Measurements from ENCODE around the gene TMEM86A.

TMEM86A gene

GRCh38 chr11:18726040-18726439, 27.5 kb downstream of the TMEM86A start, which contains the start of gene IGSF22:
Gene IGSF22, minus strand, starts transcription at chr11:18726188. Its CDS starts 1,952 bp downstream, at chr11:18724236.
- DNase-seq (ENCODE audit: low read depth in 2 of 2) = no peak

DNA sequence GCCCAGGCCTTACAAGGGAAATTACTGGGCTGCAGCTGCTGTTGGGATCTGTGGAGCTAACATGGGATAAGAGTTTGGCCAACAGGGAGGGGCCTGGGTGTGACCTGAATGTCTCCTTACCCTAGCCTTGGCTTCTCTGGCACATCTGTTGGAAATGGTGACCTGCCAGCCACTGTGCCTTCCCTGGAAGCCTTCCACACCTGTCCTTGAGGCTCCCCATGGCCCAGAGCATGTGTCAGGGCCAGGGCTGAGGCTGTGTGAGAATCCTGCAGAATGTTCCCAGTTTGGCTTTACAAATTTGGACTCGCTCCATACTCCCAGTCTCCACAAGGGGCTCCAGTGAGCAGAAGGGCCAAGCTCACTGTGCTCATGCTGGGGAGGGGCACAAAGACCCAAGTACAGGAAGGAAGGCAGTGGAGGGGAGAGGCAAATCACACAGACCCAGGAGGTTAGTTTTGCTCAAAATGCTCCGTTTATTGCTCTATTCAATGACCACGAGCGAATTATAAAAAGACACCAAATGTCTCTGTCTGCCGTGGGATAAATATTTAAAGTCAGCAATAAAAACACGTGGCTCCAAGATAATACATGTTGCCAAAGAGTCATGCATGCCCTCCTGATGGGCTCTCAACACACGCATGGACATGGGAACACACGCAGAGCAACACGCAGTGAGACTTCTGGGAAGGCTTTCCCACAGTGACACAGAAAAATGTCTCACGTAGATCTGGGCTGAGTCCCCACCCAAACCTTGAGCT, 29.1 kb downstream of the TMEM86A start:
- DNase-seq (ENCODE audit: low read depth in 2 of 2) = peak in 1 of 2 donors; percentile 39

- no peak for DNase-seq (ENCODE audit: low read depth in 2 of 2)
Observed at GRCh38 chr11:18728658-18729057, 30.1 kb downstream of the TMEM86A start.

DNA sequence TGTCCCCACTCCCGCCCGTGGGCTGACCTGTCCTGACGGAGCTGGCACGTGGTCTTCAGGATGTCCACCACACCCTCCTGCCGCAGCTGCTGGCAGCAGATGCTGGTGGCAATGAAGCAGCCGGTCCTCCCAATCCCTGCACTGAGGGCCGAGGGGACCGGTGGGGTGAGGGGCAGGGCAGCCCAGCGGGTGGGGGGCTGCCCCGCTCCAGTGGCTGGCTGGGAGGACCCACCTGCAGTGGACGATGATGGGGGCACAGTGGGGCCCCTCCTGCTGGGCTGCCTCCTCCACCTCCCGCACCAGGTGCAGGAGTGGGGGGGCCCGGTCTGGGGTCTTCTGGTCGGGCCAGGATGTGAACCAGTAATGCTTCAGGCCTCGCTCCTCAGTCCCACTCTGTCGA, 30.8 kb downstream of the TMEM86A start:
- no peak for DNase-seq (ENCODE audit: low read depth in 2 of 2)

DNA sequence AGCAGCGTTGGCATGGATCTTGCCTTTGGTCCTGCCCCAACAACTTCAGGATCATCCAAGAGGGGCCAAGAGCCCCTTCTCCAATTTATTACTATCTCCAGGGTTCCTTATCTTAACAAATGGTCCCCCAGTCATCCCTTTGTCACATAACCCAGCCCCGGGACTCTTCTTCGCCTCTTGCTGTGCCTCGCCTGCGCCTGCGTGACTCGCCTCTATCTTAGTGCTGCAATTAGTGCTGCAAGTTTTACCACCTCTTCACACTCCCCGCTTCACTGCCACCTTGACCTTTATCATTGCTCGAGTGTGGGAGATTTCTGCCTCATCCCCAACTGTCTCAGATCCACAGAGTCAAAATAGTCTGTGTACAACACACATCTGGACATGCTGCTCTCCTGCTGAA, 31.4 kb downstream of the TMEM86A start:
- no peak for DNase-seq (ENCODE audit: low read depth in 2 of 2)

- DNase-seq (ENCODE audit: low read depth in 2 of 2) = no peak
Observed at GRCh38 chr11:18731441-18731840, 32.9 kb downstream of the TMEM86A start.

DNA sequence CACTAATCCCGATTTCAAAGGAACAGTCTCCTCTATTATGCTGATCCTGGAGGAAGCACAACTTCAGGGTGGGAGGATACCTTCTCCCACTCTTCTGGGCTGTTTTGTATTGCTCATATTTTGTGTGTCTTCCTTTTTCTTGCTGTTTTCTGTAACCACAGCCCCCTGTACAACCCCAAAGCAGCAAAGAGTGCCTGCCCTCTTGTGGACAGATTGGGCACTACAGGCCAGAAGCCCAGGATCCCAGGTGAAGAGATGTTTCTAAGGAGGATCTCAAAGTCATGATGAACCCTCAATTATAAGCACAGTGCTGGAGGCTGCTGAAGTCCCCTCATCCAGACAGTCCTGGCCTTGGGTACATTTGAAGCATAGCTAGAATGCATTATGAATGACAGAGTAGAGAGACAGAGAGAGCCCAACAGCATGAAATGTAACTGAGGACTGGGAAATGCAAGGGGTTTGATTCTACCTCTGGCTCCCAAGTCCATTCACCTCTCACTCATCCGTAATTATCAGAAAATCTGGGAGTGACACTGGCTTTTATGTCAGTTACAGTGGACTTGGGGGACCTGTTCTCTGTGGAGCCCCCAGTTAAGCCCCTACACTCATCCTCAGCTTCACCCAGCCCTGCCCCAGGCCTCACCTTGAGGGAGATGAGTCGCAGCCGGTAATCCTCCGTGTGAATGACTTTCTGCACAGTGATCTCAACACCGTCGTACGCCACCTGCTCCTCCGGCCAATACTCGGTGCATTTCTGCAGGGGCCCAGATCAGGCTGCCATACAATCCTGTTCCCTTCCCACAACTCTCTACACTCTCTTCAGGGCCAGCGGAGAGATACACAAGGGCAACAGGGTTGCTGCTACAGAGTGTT, 33.6 kb downstream of the TMEM86A start:
- DNase-seq (ENCODE audit: low read depth in 2 of 2) = peak; percentile 55 to 61

- DNase-seq (ENCODE audit: low read depth in 2 of 2) = no peak
Observed at GRCh38 chr11:18733202-18733601, 34.6 kb downstream of the TMEM86A start.

DNA sequence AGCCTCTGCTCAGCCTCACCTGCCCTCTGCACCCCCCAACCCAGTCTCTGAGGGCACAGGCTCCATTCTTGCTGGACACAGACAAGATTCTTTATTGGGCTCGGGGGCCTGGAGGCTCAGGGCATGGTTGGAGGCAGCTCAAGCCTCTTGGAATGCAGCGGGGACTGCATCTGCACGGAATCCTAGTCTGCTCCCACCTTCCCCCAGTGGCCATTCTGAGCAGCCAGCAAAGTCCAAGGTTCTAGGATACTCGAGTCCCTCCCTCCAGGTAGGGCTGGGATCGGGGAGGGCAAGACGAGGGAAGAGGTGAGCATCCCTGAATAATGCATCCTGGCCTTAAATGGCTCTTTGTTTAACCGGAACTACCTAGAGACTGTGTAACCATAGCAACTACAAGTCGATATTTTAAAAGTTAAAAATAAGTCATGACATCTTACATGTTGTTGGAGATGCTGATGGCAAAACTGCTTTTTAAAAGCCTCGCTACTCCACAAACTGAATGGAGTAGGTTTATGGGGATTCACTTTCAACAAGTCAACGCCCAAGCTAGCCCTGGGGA, 38.1 kb downstream of the TMEM86A start:
- no peak for DNase-seq (ENCODE audit: low read depth in 2 of 2)

DNA sequence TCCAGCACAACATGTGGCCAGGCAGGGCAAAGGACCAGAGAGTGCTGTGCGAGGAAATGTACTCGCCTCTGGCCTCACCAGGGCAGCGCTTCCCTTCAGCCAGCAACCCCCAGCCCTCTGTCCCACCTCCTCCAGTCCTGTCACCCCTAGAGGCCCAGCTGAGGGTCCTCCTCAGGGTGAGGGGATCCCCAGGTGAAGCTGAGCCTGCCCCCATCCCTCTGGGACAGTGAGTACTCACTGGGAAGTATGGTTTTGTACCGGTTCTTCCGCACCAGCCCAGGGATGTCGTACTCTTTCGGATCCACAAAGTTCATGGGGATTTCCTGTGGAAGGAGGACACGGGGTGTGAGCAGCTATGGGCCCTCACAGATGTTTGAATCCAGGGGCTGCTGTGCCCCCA, 39.1 kb downstream of the TMEM86A start:
- no peak for DNase-seq (ENCODE audit: low read depth in 2 of 2)

- no peak for DNase-seq (ENCODE audit: low read depth in 2 of 2)
Observed at GRCh38 chr11:18739685-18740084, 41.1 kb downstream of the TMEM86A start.

GRCh38 chr11:18741783-18742182, 43.2 kb downstream of the TMEM86A start:
- DNase-seq (ENCODE audit: low read depth in 2 of 2) = no peak

DNA sequence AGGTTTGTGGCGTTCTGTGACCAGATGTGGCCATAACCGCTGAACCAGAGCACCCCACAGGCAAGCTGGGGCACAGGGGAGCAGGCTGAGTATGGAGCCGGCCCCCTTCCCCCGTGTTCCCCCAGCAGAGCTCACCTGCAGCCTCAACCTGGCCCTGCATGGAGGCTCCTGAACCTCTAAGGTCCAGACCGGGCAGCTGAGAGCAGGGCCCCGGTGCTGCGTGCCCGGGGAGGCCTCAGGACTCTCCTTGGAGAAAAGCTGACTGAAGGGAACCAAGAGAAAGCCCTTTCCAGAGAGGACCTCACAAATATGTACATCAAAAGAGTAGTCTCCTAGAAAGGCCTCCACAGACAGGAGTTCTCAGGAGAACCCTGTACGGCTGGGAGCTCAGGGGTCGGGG, 44.8 kb downstream of the TMEM86A start:
- no peak for DNase-seq (ENCODE audit: low read depth in 2 of 2)

DNA sequence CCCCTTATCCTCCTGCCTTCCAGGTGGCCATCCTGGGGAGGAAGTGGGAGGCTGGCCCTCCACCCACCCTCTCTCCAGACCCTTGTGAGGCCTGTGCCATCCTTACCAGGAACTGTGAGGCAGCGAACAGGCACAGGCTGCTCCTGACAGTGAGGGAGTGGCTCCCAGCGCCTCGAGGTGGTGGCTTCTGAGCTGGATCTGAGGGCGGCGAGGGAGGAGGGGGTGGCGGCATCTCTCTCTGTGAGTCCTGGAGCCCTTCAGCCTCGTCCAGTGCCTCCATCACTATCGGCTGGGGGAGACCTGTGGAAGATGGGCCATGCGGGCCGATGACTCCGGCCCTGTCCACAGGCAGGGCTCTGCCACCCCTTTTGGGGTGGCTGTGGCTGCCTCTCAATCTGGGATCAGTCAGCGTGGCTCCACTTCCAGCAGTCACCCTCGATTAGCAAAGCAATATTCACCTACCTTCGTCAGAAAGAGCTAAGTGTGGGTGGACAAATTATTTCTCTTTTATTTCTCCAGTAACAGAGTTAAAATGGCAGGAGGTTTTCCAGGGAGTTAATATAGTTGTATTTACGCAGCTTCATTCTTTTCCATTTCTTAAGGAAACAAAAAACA, 45.4 kb downstream of the TMEM86A start:
- DNase-seq (ENCODE audit: low read depth in 2 of 2) = no peak

DNA sequence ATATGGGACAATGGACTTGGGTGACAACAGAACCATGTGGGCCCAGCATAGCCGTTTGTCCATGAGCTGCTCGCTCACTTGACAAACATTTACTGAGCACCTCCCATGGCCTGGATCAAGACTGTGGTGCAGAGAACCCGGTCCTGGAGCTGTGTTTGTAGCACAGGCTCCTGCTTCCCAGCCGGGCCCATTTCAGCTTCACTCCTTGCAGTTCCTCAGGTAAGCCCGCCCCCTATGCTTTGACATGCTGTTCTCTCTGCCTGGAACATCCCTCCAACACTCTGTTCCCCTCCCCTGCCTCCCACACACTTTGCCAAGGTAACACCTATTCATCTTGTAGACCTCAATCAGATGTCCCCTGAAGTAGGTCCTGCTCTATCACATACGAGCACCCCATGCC, 46.7 kb downstream of the TMEM86A start:
- no peak for DNase-seq (ENCODE audit: low read depth in 2 of 2)

- no peak for DNase-seq (ENCODE audit: low read depth in 2 of 2)
Observed at GRCh38 chr11:18748766-18749365, 50.3 kb downstream of the TMEM86A start.

DNA sequence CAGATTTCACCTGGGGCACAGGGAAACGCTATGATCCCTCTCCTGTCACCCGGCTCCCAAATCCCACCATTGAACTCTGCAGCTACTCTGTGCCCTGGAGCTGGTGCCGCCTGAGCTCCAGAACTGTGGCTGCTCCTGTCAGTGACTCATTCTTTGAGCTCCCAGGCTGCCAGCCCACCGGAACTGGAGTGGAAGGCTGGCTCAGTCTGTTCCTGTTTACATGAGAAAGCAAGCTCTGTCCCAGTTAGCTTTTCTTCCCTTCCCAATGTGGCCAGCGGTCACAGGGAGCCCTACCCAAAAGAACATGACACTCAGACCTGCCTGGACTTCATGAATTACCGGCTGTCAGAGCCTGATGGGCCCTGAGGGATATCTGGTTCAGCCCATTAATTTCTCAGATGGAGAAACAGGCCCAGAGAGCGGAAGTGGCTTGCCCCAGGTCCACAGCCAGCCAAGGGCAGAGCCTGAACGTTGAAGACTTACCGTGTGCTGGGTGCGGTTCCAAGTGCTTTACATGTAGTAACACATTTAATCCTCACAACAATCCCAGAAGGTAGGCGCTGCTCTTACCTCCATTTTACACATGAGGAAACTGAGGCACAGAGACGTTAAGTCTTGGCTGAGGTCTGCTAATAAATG, 51.2 kb downstream of the TMEM86A start:
- no peak for DNase-seq (ENCODE audit: low read depth in 2 of 2)

DNA sequence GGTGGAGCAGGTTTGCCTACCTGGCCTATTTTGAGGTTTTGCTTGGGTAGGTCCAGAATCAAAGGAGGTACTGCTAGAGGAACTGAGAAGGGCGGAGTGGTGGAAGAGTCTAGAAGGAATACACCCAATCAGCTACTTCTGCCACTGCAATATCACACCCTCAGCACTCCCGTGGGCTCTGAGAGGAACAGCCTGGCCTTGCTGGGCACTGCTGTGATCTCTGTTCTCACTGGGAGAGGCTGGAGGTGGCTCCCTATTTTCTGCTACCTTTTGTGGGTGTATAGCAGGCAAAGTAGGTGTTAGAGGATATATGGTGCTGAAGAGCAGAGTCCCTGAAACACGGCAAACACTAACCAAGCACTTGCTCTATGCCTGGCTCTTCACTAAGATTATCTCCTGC, 52.4 kb downstream of the TMEM86A start:
- no peak for DNase-seq (ENCODE audit: low read depth in 2 of 2)

GRCh38 chr11:18752502-18752901, 53.9 kb downstream of the TMEM86A start:
- DNase-seq (ENCODE audit: low read depth in 2 of 2) = no peak

DNA sequence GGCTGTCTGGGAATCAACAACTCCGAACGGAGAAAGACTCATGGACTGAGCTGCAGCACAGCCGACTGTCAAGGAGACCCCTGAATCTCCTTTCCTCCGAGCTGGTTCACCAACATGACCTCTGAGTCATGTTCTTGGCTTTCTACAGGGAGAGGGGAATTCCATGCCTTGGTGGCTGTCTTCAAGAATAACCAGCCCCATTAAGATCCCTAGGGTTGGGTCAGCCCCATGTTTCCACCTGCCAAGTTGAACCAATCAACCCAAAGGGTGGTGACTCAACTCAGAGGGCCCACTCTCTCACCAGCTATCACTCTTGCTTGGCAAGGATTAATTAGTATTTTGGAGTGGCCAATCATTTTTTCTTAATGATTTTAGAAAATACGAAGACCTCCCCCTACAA, 55.7 kb downstream of the TMEM86A start:
- no peak for DNase-seq (ENCODE audit: low read depth in 2 of 2)
